Measurements from ENCODE around the gene RUNX1. TPM values are rescaled to one million over a fixed set of nuclear protein-coding genes. Genes with fewer than 3 reads are reported as not detected.

The RUNX1 gene
- total and polyA plus RNA-seq, 2 of the 13 experiments (the other 11 are each of a cell fraction or from before 2014, with no cell fraction given): 5.4 to 6.4 TPM

GRCh38 chr21:35019631-35020032, 29.5 kb downstream of the RUNX1 start (continued):
- no peak for TF ChIP-seq SRF (IDR thresholded peaks at IDR 0.05; ENCODE audit: low read depth, low read length)
- no peak for TF ChIP-seq ZC3H4 (CRISPR knock-in tag; IDR thresholded peaks at IDR 0.05; ENCODE audit: borderline replicate concordance)
- no peak for TF ChIP-seq PCBP1 (IDR thresholded peaks at IDR 0.05; ENCODE audit: borderline replicate concordance, low read depth, low read length)
- TF ChIP-seq ZMAT3 (CRISPR knock-in tag; conservative IDR thresholded peaks at IDR 0.05): no peak
- TF ChIP-seq ZNF563 (CRISPR knock-in tag; IDR thresholded peaks at IDR 0.05): no peak
- TF ChIP-seq SAFB2 (CRISPR knock-in tag; IDR thresholded peaks at IDR 0.05; ENCODE audit: borderline replicate concordance, low read depth): no peak
- TF ChIP-seq FOXO1 (CRISPR knock-in tag; IDR thresholded peaks at IDR 0.05): peak; percentile 59; the same call in 1 of the 2 replicates
- no peak for TF ChIP-seq ZNF850 (CRISPR knock-in tag; conservative IDR thresholded peaks at IDR 0.05)
- no peak for TF ChIP-seq GTF2F1 (IDR thresholded peaks at IDR 0.05; ENCODE audit: low read length)
- TF ChIP-seq ZNF580 (CRISPR knock-in tag; IDR thresholded peaks at IDR 0.05; ENCODE audit: borderline replicate concordance, low read depth): no peak
- TF ChIP-seq ZNF556 (CRISPR knock-in tag; IDR thresholded peaks at IDR 0.05; ENCODE audit: borderline replicate concordance): no peak
- TF ChIP-seq RERE (CRISPR knock-in tag; IDR thresholded peaks at IDR 0.05; ENCODE audit: low read depth): 0 out of 2 replicates have a peak, but pooled peaks have one; percentile 59
- no peak for TF ChIP-seq CREB1 (IDR thresholded peaks at IDR 0.05)
- TF ChIP-seq CREB1 (CRISPR knock-in tag; IDR thresholded peaks at IDR 0.05): 0 out of 2 replicates have a peak, but pooled peaks have one; percentile 37
- TF ChIP-seq ARNTL (CRISPR knock-in tag; IDR thresholded peaks at IDR 0.05): no peak; the same call in 1 of the 2 replicates
- TF ChIP-seq RXRB (CRISPR knock-in tag; IDR thresholded peaks at IDR 0.05; ENCODE audit: borderline replicate concordance): peak; percentile 74
- peak; percentile 67 for TF ChIP-seq XRCC5 (optimal IDR thresholded peaks at IDR 0.05; ENCODE audit: low read length)
- no peak for TF ChIP-seq ZFY (CRISPR knock-in tag; IDR thresholded peaks at IDR 0.05)
- no peak for TF ChIP-seq PLSCR1 (CRISPR knock-in tag; IDR thresholded peaks at IDR 0.05; ENCODE audit: borderline replicate concordance)
- no peak for TF ChIP-seq STAT6 (CRISPR knock-in tag; IDR thresholded peaks at IDR 0.05; ENCODE audit: borderline replicate concordance)
- no peak for TF ChIP-seq ZSCAN22 (CRISPR knock-in tag; IDR thresholded peaks at IDR 0.05)

Data from HepG2 (cell line).